ENCODE data around the gene TULP1.

GRCh38 chr6:35478259-35478658 lies 34.4 kb downstream of the TULP1 start:
- no peak for TF ChIP-seq POLR2AphosphoS5 (IDR thresholded peaks at IDR 0.05)
- TF ChIP-seq CTCF (IDR thresholded peaks at IDR 0.05 in 8 of 11, conservative IDR thresholded peaks at IDR 0.05 in 3 of 11): no peak
